Heart left ventricle (tissue), 16 donors: ENCODE data around the gene PCK1. TPM values are rescaled to one million over a fixed set of nuclear protein-coding genes. Genes with fewer than 3 reads are reported as not detected.

Experiments
- ATAC-seq, 4 donors: fragments of 200-7000 bp; cut with Tn5 transposase; one replicate each; pipeline ENCODE4 v1.9.1; 2020 to 2022; ENCODE audit warnings: moderate library complexity in 4 of 4, mild to moderate bottlenecking in 3 of 4, moderate number of reproducible peaks in 1 of 4
- DNase-seq, 5 donors: peaks; one replicate each; pipeline ENCODE4 v3.0.0-alpha.2; 2020
- H3K27ac ChIP-seq, 12 donors: fragments of 200-600 bp; sonication (generic) in 4 of 12; one replicate each; pipeline versions ENCODE4 v1.5.0 to v1.8.0; 2016 to 2022; ENCODE audit warnings: mild to moderate bottlenecking in 2 of 12
- H3K27me3 ChIP-seq, 9 donors: fragments of 200-600 bp; sonication (generic) in 2 of 9; one replicate each; pipeline versions ENCODE4 v1.5.1 to v1.8.0; 2016 to 2022; ENCODE audit warnings: mild to moderate bottlenecking in 3 of 9
- H3K36me3 ChIP-seq, 9 donors: fragments of 200-600 bp; sonication (generic) in 2 of 9; one replicate each; pipeline versions ENCODE4 v1.5.0 to v1.8.0; 2018 to 2022; ENCODE audit warnings: mild to moderate bottlenecking in 2 of 9
- H3K4me1 ChIP-seq, 12 donors: fragments of 200-600 bp; sonication (generic) in 4 of 12; one replicate each; pipeline versions ENCODE4 v1.5.0 to v1.8.0; 2016 to 2022; ENCODE audit warnings: mild to moderate bottlenecking in 3 of 12
- H3K4me3 ChIP-seq, 12 donors: fragments of 200-600 bp; sonication (generic) in 4 of 12; one replicate each; pipeline versions ENCODE4 v1.5.0 to v1.8.0; 2017 to 2022; ENCODE audit warnings: mild to moderate bottlenecking in 9 of 12, moderate library complexity in 4 of 12
- H3K9me3 ChIP-seq, 12 donors: fragments of 200-600 bp; sonication (generic) in 4 of 12; one replicate each; pipeline versions ENCODE4 v1.5.0 to v1.8.0; 2016 to 2022; ENCODE audit warnings: mild to moderate bottlenecking in 1 of 12
- CTCF ChIP-seq, 12 donors: fragments of 200-600 bp; sonication (generic) in 4 of 12; IDR thresholded peaks; one replicate each; pipeline versions ENCODE4 v1.5.0 to v1.8.0; 2018 to 2022; ENCODE audit warnings: antibody characterized with exemption in 12 of 12, mild to moderate bottlenecking in 5 of 12
- POLR2A ChIP-seq, 2 donors: fragments of 450-650 bp; IDR thresholded peaks; one replicate each; pipeline ENCODE4 v1.6.1; 2017; ENCODE audit warnings: antibody characterized with exemption in 2 of 2, mild to moderate bottlenecking in 2 of 2, moderate library complexity in 2 of 2
- WGBS, 4 donors: extraction: QIAGEN DNeasy Blood & Tissue Kit in 2 of 4; methylation state at CpG; one replicate each; pipeline versions ENCODE4 v1.1.5 to v1.1.7; 2013 to 2018; 5-methylcytosine and 5-hydroxymethylcytosine counted together
- intact Hi-C, 10 donors: fragments of 100-400 bp; cut with DNase I; formaldehyde crosslinking; loops; one replicate each; pipeline versions ENCODE4 v1.11.1 to v1.14.2; 2022
- polyA plus RNA-seq, 2 donors: library from polyadenylated mRNA; stranded (reverse); fragments of 200-250 nt; gene quantifications; one replicate each; pipeline ENCODE4 v1.2.3, GENCODE V29; 2013
- total RNA-seq, 9 donors: library from RNA; depleted of rRNA in 2 of 9; stranded (reverse); fragments of >200 nt in 2 of 9; fragmentation: NEBNext Ultra II Directional in 3 of 9; extraction: Animal tissue kit (Norgen Biotek cat#: 25700) in 3 of 9; gene quantifications; one replicate each; pipeline versions ENCODE4 v1.1.0 to v1.2.4, GENCODE V29; 2016 to 2023
- donor health status: ischemic (EF 13 %, LVEDD 7.1; RV severe dilation, severe dysfunction).
- donor health status: healthy with polysubstance abuse.
- donor health status: DM: no; HTN: yes; CAD: no.
- donor health status: DM: no; HTN: no; CAD: no.
- donor health status: ischemic (EF 25% LVEDD 6.9; RV normal size, moderate dysfunction).
- donor health status: ischemic (EF 25% LVEDD 5.7; RV mildly dilated, moderate dysfunction).
- donor health status: healthy.
- donor health status: DM: yes; HTN: yes; CAD: no.
- donor health status: ischemic (EF 35%, LVEDD 5.7; RV mildly dilated, moderate dysfunction).
- donor health status: nonischemic (EF 11% LVEDD 7.7; RV severe dilation, severe dysfunction).
- donor health status: DM: yes; HTN: yes; CAD: no.
- donor health status: PGD.
- donor health status: ischemic (EF 29% LVEDD 5.4; RV normal size, mild dysfunction).
- donor health status: nonischemic (EF 23%, LVEDD 6.1; RV moderate dilation, normal function).

The PCK1 gene
- total and polyA plus RNA-seq, 11 donors: 0.13 to 22.0 (median 0.40) TPM; not detected in 2

GRCh38 chr20:57548177-57549058 is 12.5 kb upstream of the PCK1 start:
- Histone ChIP-seq H3K36me3 (no peaks in the 10 kb centered on the region), H3K27ac (no peak overlapping the region), H3K4me3 (no peak overlapping the region), H3K27me3 (peaks cover 0 to 24% (median 0%) of the 10 kb centered on the region in 9 donors), H3K9me3 (no peaks in the 10 kb centered on the region), H3K4me1 (no peaks in the 10 kb centered on the region)
- WGBS, 4 donors: 79 to 84% (median 81%) methylated on average over 21 of the region's 21 CpGs
- TF ChIP-seq POLR2A (IDR thresholded peaks at IDR 0.05) (no peak), CTCF (IDR thresholded peaks at IDR 0.05) (no peak)
- intact Hi-C loops: no loop called here
- ATAC-seq: no peak
- DNase-seq: no peak

- Histone ChIP-seq H3K4me3 (no peak overlapping the region), H3K4me1 (no peaks in the 10 kb centered on the region), H3K27ac (no peak overlapping the region), H3K36me3 (no peaks in the 10 kb centered on the region), H3K9me3 (no peaks in the 10 kb centered on the region), H3K27me3 (peaks cover 0 to 54% (median 4%) of the 10 kb centered on the region in 9 donors)
- intact Hi-C loops: no loop called here
- no peak for TF ChIP-seq CTCF (IDR thresholded peaks at IDR 0.05)
- no peak for TF ChIP-seq POLR2A (IDR thresholded peaks at IDR 0.05)
- WGBS, 4 donors: 92 to 95% (median 94%) methylated on average over 6 of the region's 6 CpGs
- DNase-seq: no peak
- no peak for ATAC-seq
Measured at GRCh38 chr20:57552471-57552870, 8.4 kb upstream of the PCK1 start.

- intact Hi-C loops: no loop called here
- H3K4me3 ChIP-seq: no peak overlapping the region
- no peak for ATAC-seq
- no peak for DNase-seq
- TF ChIP-seq POLR2A (IDR thresholded peaks at IDR 0.05) (no peak), CTCF (IDR thresholded peaks at IDR 0.05) (no peak)
- H3K36me3 ChIP-seq: no peaks in the 10 kb centered on the region
- H3K4me1 ChIP-seq: no peaks in the 10 kb centered on the region
- peaks cover 0 to 55% (median 4%) of the 10 kb centered on the region in 9 donors for H3K27me3 ChIP-seq
- H3K27ac ChIP-seq: no peak overlapping the region
- H3K9me3 ChIP-seq: no peaks in the 10 kb centered on the region
- WGBS, 4 donors: 77 to 86% (median 81%) methylated on average over 11 of the region's 11 CpGs
Measured at GRCh38 chr20:57553376-57554018, 7.4 kb upstream of the PCK1 start.

- Histone ChIP-seq H3K27me3 (peaks cover 0 to 61% (median 4%) of the 10 kb centered on the region in 9 donors), H3K4me3 (no peak overlapping the region), H3K27ac (no peak overlapping the region), H3K9me3 (no peaks in the 10 kb centered on the region), H3K4me1 (no peaks in the 10 kb centered on the region), H3K36me3 (no peaks in the 10 kb centered on the region)
- ATAC-seq (no peak), DNase-seq (no peak)
- no peak for TF ChIP-seq POLR2A (IDR thresholded peaks at IDR 0.05)
- TF ChIP-seq CTCF (IDR thresholded peaks at IDR 0.05): no peak
- 67 to 70% (median 69%) methylated on average over 11 of the region's 11 CpGs for WGBS, 4 donors
- intact Hi-C loops: no loop called here
Measured at GRCh38 chr20:57555457-57556184, 5.3 kb upstream of the PCK1 start.
